Left lung (tissue), 10 donors: ENCODE measurements around the gene CCNF. TPM values are rescaled to one million over a fixed set of nuclear protein-coding genes. Genes with fewer than 3 reads are reported as not detected.

Source experiments
- ATAC-seq: fragments of 200-7000 bp; cut with Tn5 transposase; one replicate; pipeline ENCODE4 v1.9.1; 2020; ENCODE audit warnings: moderate library complexity
- DNase-seq, 4 donors: peaks; one replicate each; pipeline ENCODE4 v3.0.0-alpha.2; 2013 to 2020
- H3K27ac ChIP-seq, 2 donors: fragments of 200-600 bp; sonication (generic) in 1 of 2; one replicate each; pipeline versions ENCODE4 v1.5.0 to v1.8.0; 2020 to 2021
- H3K27me3 ChIP-seq, 2 donors: fragments of 200-600 bp; sonication (generic) in 1 of 2; one replicate each; pipeline versions ENCODE4 v1.5.0 to v1.8.0; 2020 to 2021
- H3K36me3 ChIP-seq, 2 donors: fragments of 200-600 bp; sonication (generic) in 1 of 2; one replicate each; pipeline versions ENCODE4 v1.5.0 to v1.8.0; 2020 to 2021
- H3K4me1 ChIP-seq, 2 donors: fragments of 200-600 bp; one replicate each; pipeline ENCODE4 v1.8.0; 2021
- H3K4me3 ChIP-seq, 2 donors: fragments of 200-600 bp; sonication (generic) in 1 of 2; one replicate each; pipeline versions ENCODE4 v1.5.0 to v1.8.0; 2020 to 2021; ENCODE audit warnings: mild to moderate bottlenecking in 1 of 2
- H3K9me3 ChIP-seq, 2 donors: fragments of 200-600 bp; sonication (generic) in 1 of 2; one replicate each; pipeline versions ENCODE4 v1.5.0 to v1.8.0; 2020 to 2021
- CTCF ChIP-seq, 2 donors: fragments of 200-600 bp; sonication (generic) in 1 of 2; IDR thresholded peaks; one replicate each; pipeline versions ENCODE4 v1.5.0 to v1.8.0; 2021; ENCODE audit warnings: antibody characterized with exemption in 2 of 2
- intact Hi-C, 2 donors: fragments of 100-400 bp; cut with DNase I; formaldehyde crosslinking; loops; one replicate each; pipeline versions ENCODE4 v1.11.2 to v1.14.2; 2022
- polyA plus RNA-seq, 6 donors: library from polyadenylated mRNA; unstranded; fragments of 120-200 nt; gene quantifications; one replicate each; pipeline ENCODE4 v1.2.1, GENCODE V29; 2013; ENCODE audit not compliant: insufficient read length in 6 of 6
- total RNA-seq, 2 donors: library from RNA; stranded (reverse); fragmentation: NEBNext Ultra II Directional; extraction: Animal tissue kit (Norgen Biotek cat#: 25700); gene quantifications; one replicate each; pipeline ENCODE4 v1.2.1, GENCODE V29; 2021
- donor health status: DM: no; HTN: yes; CAD: no.
- donor health status: DM: no; HTN: no; CAD: no.

CCNF gene
- total and polyA plus RNA-seq, 8 donors: 4.7 to 17.3 (median 9.7) TPM

- peaks cover 14 to 51% of the 10 kb centered on the region in 2 donors for H3K4me1 ChIP-seq
Observed at GRCh38 chr16:2497695-2498484, 68.6 kb downstream of the CCNF start.

GRCh38 chr16:2498531-2499253, 69.4 kb downstream of the CCNF start:
- Histone ChIP-seq H3K9me3 (no peaks in the 10 kb centered on the region), H3K4me1 (peaks cover 14 to 59% of the 10 kb centered on the region in 2 donors), H3K4me3 (no peak overlapping the region), H3K27me3 (no peaks in the 10 kb centered on the region), H3K36me3 (peaks cover 0 to 55% of the 10 kb centered on the region in 2 donors), H3K27ac (peak overlapping the region in 1 of 2 donors; percentile 37)
- intact Hi-C loops: no loop called here
- no peak for TF ChIP-seq CTCF (IDR thresholded peaks at IDR 0.05)
- DNase-seq (peak in 1 of 4 donors; percentile 85), ATAC-seq (peak; percentile 33)

More at GRCh38 chr16:2497695-2498484, 68.6 kb downstream of the CCNF start:
- H3K27ac ChIP-seq: no peak overlapping the region
- DNase-seq (peak in 2 of 4 donors; percentile 71 to 74), ATAC-seq (no peak)
- no peaks in the 10 kb centered on the region for H3K27me3 ChIP-seq
- H3K9me3 ChIP-seq: no peaks in the 10 kb centered on the region
- TF ChIP-seq CTCF (IDR thresholded peaks at IDR 0.05): no peak
- intact Hi-C loops: no loop called here
- no peak overlapping the region for H3K4me3 ChIP-seq
- H3K36me3 ChIP-seq: peaks cover 0 to 55% of the 10 kb centered on the region in 2 donors

- Histone ChIP-seq H3K4me1 (peaks cover 14 to 55% of the 10 kb centered on the region in 2 donors), H3K9me3 (no peaks in the 10 kb centered on the region), H3K27me3 (no peaks in the 10 kb centered on the region), H3K36me3 (peaks cover 0 to 55% of the 10 kb centered on the region in 2 donors), H3K27ac (peak overlapping the region in 1 of 2 donors; percentile 37), H3K4me3 (no peak overlapping the region)
- TF ChIP-seq CTCF (IDR thresholded peaks at IDR 0.05): no peak
- peak in 1 of 4 donors; percentile 63 for DNase-seq
- no peak for ATAC-seq
- intact Hi-C loops: no loop called here
Observed at GRCh38 chr16:2499454-2499853, 70.2 kb downstream of the CCNF start.

GRCh38 chr16:2499890-2500429, 70.7 kb downstream of the CCNF start:
- TF ChIP-seq CTCF (IDR thresholded peaks at IDR 0.05): no peak

More at GRCh38 chr16:2499890-2500429, 70.7 kb downstream of the CCNF start:
- intact Hi-C loops: loop anchor here in 1 of 2 donors (5.0 kb wide), 1 partner anchor 158 kb away; the partner anchor contains the start of gene ABCA3
- no peaks in the 10 kb centered on the region for H3K27me3 ChIP-seq
- no peak overlapping the region for H3K4me3 ChIP-seq
- peak in 1 of 4 donors; percentile 61 for DNase-seq
- H3K36me3 ChIP-seq: peaks cover 0 to 55% of the 10 kb centered on the region in 2 donors
- H3K9me3 ChIP-seq: no peaks in the 10 kb centered on the region
- ATAC-seq: no peak
- peaks cover 14 to 54% of the 10 kb centered on the region in 2 donors for H3K4me1 ChIP-seq
- H3K27ac ChIP-seq: no peak overlapping the region
